ENCODE data around the gene AKR7A2. TPM values are rescaled to one million over a fixed set of nuclear protein-coding genes. Genes with fewer than 3 reads are reported as not detected.

AKR7A2 gene
- total RNA-seq, 1 donor from 2014 or later: 53.7 TPM

- Mint-ChIP-seq H3K4me3 (ENCODE audit: low read depth) (no peak overlapping the region), H3K27ac (peak overlapping the region; percentile 20), H3K36me3 (ENCODE audit: insufficient read depth) (peaks cover 10% of the 10 kb centered on the region), H3K27me3 (no peaks in the 10 kb centered on the region), H3K9me3 (ENCODE audit: low read depth) (no peaks in the 10 kb centered on the region), H3K4me1 (ENCODE audit: low read depth) (no peaks in the 10 kb centered on the region)
- TF ChIP-seq CTCF (IDR thresholded peaks at IDR 0.05; ENCODE audit: unreplicated experiment): no peak
- no peak for DNase-seq (ENCODE audit: low spot score, unreplicated experiment)
These were observed 14.2 kb upstream of the AKR7A2 start for GRCh38 chr1:19325958-19326747.

- Mint-ChIP-seq H3K4me3 (ENCODE audit: low read depth) (no peak overlapping the region), H3K27ac (no peak overlapping the region), H3K9me3 (ENCODE audit: low read depth) (no peaks in the 10 kb centered on the region), H3K4me1 (ENCODE audit: low read depth) (no peaks in the 10 kb centered on the region), H3K27me3 (no peaks in the 10 kb centered on the region), H3K36me3 (ENCODE audit: insufficient read depth) (peaks cover 11% of the 10 kb centered on the region)
- DNase-seq (ENCODE audit: low spot score, unreplicated experiment): no peak
- no peak for TF ChIP-seq CTCF (IDR thresholded peaks at IDR 0.05; ENCODE audit: unreplicated experiment)
These were observed 13.5 kb upstream of the AKR7A2 start for GRCh38 chr1:19325368-19325957.

GRCh38 chr1:19324665-19324990, 12.7 kb upstream of the AKR7A2 start:
- no peak for DNase-seq (ENCODE audit: low spot score, unreplicated experiment)
- Mint-ChIP-seq H3K27me3 (no peaks in the 10 kb centered on the region), H3K9me3 (ENCODE audit: low read depth) (no peaks in the 10 kb centered on the region), H3K4me1 (ENCODE audit: low read depth) (no peaks in the 10 kb centered on the region), H3K27ac (no peak overlapping the region), H3K36me3 (ENCODE audit: insufficient read depth) (peaks cover 11% of the 10 kb centered on the region), H3K4me3 (ENCODE audit: low read depth) (no peak overlapping the region)
- no peak for TF ChIP-seq CTCF (IDR thresholded peaks at IDR 0.05; ENCODE audit: unreplicated experiment)

- Mint-ChIP-seq H3K27ac (no peak overlapping the region), H3K4me1 (ENCODE audit: low read depth) (no peaks in the 10 kb centered on the region), H3K36me3 (ENCODE audit: insufficient read depth) (peaks cover 9% of the 10 kb centered on the region), H3K4me3 (ENCODE audit: low read depth) (no peak overlapping the region), H3K9me3 (ENCODE audit: low read depth) (no peaks in the 10 kb centered on the region), H3K27me3 (no peaks in the 10 kb centered on the region)
- TF ChIP-seq CTCF (IDR thresholded peaks at IDR 0.05; ENCODE audit: unreplicated experiment): no peak
- no peak for DNase-seq (ENCODE audit: low spot score, unreplicated experiment)
These were observed 12.2 kb upstream of the AKR7A2 start for GRCh38 chr1:19323987-19324664.

GRCh38 chr1:19322481-19322880, 10.5 kb upstream of the AKR7A2 start:
- TF ChIP-seq CTCF (IDR thresholded peaks at IDR 0.05; ENCODE audit: unreplicated experiment): no peak
- no peaks in the 10 kb centered on the region for H3K27me3 Mint-ChIP-seq
- no peaks in the 10 kb centered on the region for H3K9me3 Mint-ChIP-seq (ENCODE audit: low read depth)
- no peaks in the 10 kb centered on the region for H3K4me1 Mint-ChIP-seq (ENCODE audit: low read depth)
- no peak overlapping the region for H3K27ac Mint-ChIP-seq
- DNase-seq (ENCODE audit: low spot score, unreplicated experiment): no peak
- no peak overlapping the region for H3K4me3 Mint-ChIP-seq (ENCODE audit: low read depth)
- H3K36me3 Mint-ChIP-seq (ENCODE audit: insufficient read depth): peaks cover 9% of the 10 kb centered on the region
